HUES6 (cell line): ENCODE results near the gene BYSL.

Source experiments
- H3K27ac ChIP-seq: 2 replicates; pipeline ENCODE4 v1.7.0; 2013; ENCODE audit warnings: low read depth, mild to moderate bottlenecking, low read length, inconsistent platforms
- H3K27me3 ChIP-seq: 2 replicates; pipeline ENCODE4 v1.6.1; 2013; ENCODE audit warnings: low read length; ENCODE audit not compliant: control insufficient read depth, insufficient read depth
- H3K36me3 ChIP-seq: 2 replicates; pipeline ENCODE4 v1.6.1; 2013; ENCODE audit warnings: low read length; ENCODE audit not compliant: control insufficient read depth, insufficient read depth
- H3K4me1 ChIP-seq: 2 replicates; pipeline ENCODE4 v1.6.1; 2013; ENCODE audit warnings: low read length; ENCODE audit not compliant: control insufficient read depth, insufficient read depth
- H3K4me3 ChIP-seq: 2 replicates; pipeline ENCODE4 v1.5.1; 2013; ENCODE audit warnings: low read depth, low read length
- H3K9ac ChIP-seq: one replicate; pipeline ENCODE4 v1.6.1; 2013; ENCODE audit warnings: mild to moderate bottlenecking, low read length
- H3K9me3 ChIP-seq: 2 replicates; pipeline ENCODE4 v1.6.1; 2013; ENCODE audit warnings: low read depth, low read length; ENCODE audit not compliant: control insufficient read depth, insufficient read depth

BYSL gene

DNA sequence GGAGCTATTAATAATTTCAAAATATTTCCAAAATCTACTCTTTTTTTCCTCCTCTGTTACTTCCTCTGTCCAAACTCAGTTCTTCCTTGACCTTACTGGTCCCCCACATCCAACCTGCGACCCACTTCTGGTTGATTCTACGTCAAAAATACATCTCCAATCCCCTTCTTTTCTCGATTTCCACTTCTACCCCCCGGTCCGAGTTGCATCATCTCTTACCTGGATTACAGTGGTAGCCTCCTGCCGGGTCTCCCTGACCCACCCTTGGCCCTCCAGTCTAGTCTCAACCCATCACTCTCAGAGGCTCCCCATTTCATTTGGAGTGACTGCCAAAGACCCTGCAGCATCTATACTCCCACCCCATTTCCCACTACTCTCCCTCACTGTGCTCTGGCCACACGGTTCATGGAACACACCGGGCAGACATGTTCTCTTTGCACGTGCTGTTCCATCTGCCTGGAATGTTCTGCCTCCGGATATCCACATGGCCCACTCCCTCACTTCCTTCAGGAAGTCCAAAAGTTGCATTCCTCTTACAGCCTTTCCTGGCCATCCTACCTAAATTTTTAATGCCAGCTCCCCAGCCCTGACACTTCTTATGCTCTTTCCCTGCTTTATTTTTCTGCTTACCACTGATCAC, 26.4 kb downstream of the BYSL start:
- Histone ChIP-seq H3K36me3 (no peaks in the 10 kb centered on the region), H3K9ac (no peak overlapping the region), H3K27me3 (no peaks in the 10 kb centered on the region), H3K4me3 (no peak overlapping the region), H3K27ac (no peak overlapping the region), H3K4me1 (no peaks in the 10 kb centered on the region), H3K9me3 (no peaks in the 10 kb centered on the region)

DNA sequence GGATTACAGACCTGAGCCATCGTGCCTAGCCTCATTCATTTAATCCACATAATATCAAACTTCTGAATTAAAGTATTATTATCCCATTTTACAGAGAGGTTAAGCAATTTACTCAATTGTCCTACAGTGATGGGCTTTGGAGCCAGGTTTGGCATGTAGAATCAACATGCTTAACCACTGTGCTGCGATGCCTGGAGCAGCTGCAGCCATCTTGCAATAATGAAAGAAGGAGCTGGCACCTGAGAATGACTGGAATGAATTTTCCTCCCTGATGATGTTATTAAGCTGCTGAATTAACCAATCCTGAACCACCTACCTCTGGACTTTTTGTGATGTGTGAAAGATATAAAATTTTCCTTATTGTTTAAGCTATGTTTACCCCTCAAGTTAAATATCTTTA, 33.4 kb downstream of the BYSL start:
- Histone ChIP-seq H3K27ac (no peak overlapping the region), H3K4me3 (no peak overlapping the region), H3K9ac (no peak overlapping the region), H3K4me1 (no peaks in the 10 kb centered on the region; the same call in 1 of the 2 replicates), H3K27me3 (no peaks in the 10 kb centered on the region), H3K9me3 (no peaks in the 10 kb centered on the region), H3K36me3 (no peaks in the 10 kb centered on the region)

- H3K4me1 ChIP-seq: no peaks in the 10 kb centered on the region; the same call in 1 of the 2 replicates
- H3K9ac ChIP-seq: no peak overlapping the region
- H3K9me3 ChIP-seq: no peaks in the 10 kb centered on the region
- H3K27me3 ChIP-seq: no peaks in the 10 kb centered on the region
- no peak overlapping the region for H3K27ac ChIP-seq
- H3K4me3 ChIP-seq: no peak overlapping the region
- no peaks in the 10 kb centered on the region for H3K36me3 ChIP-seq
These were observed 34.1 kb downstream of the BYSL start for GRCh38 chr6:41955412-41955811.

DNA sequence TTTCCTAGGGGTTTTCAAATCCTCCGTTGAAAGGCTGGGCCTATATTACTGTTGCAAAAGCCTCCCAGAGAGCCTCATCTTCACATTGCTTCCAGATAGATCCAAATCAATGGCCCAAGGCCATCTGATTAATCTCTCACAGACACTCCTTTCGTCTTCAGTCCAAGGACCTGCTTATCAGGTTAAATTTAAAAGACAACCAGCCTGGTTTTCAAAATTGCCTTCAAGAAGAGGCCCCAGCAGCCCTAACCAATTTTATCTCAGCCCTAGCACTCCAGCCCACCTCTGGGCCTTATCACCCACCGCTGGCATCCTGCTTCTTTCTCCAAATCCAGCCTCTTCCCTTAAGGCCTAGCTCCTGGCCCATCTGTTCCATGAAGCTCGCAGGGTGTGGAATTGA, 35.8 kb downstream of the BYSL start:
- Histone ChIP-seq H3K9me3 (no peaks in the 10 kb centered on the region), H3K9ac (no peak overlapping the region), H3K4me3 (no peak overlapping the region), H3K4me1 (peaks cover 6% of the 10 kb centered on the region; the same call in 1 of the 2 replicates), H3K27ac (no peak overlapping the region), H3K36me3 (no peaks in the 10 kb centered on the region), H3K27me3 (no peaks in the 10 kb centered on the region)

GRCh38 chr6:41958022-41958856, 36.9 kb downstream of the BYSL start:
- no peaks in the 10 kb centered on the region for H3K9me3 ChIP-seq

DNA sequence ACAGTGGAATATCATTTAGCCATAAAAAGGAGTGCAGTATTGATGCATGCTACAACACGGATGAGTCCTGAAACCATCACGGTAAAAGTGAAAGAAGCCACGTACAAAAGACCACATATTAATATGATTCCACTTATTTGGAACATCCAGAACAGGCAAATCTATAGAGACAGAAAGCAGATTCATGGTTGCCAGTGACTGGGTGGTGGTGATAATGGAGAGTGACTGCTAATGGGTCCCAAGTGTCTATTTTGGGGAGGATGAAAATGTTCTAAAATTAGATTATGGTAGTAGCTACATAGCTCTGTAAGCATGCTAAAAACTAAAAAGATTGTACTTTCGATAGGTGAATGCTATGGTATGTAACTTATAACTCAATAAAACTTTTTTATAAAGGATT, 38.7 kb downstream of the BYSL start:
- no peaks in the 10 kb centered on the region for H3K27me3 ChIP-seq
- H3K4me3 ChIP-seq: no peak overlapping the region
- no peak overlapping the region for H3K9ac ChIP-seq
- H3K27ac ChIP-seq: no peak overlapping the region
- H3K36me3 ChIP-seq: no peaks in the 10 kb centered on the region
- peaks cover 23% of the 10 kb centered on the region for H3K4me1 ChIP-seq
- no peaks in the 10 kb centered on the region for H3K9me3 ChIP-seq

More at GRCh38 chr6:41958022-41958856, 36.9 kb downstream of the BYSL start:
- Histone ChIP-seq H3K27ac (no peak overlapping the region), H3K4me3 (no peak overlapping the region), H3K27me3 (no peaks in the 10 kb centered on the region), H3K36me3 (no peaks in the 10 kb centered on the region), H3K9ac (no peak overlapping the region), H3K4me1 (peaks cover 7% of the 10 kb centered on the region; the same call in 1 of the 2 replicates)

DNA sequence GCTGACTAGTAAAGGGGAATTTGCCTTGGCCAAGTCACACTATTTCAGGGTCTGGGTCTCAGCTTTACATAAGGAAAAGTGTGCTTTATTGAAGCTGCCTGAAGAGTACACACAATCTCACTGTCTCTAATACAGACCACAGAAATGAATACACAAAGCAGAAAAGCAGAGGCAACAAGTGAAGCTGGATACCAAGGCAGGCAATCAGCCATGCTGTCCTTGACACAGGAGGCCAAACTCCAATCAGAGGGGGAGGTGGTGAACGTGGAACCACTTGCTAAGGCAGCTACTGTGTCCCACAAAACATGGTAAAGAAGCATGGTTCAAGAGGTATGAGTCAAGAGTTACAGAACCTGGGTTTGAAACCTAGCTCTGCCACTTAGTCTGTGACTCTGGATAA, 42.1 kb downstream of the BYSL start:
- Histone ChIP-seq H3K9me3 (no peaks in the 10 kb centered on the region), H3K27ac (no peak overlapping the region), H3K36me3 (no peaks in the 10 kb centered on the region), H3K4me1 (peaks cover 51% of the 10 kb centered on the region), H3K4me3 (no peak overlapping the region), H3K9ac (no peak overlapping the region), H3K27me3 (no peaks in the 10 kb centered on the region)

DNA sequence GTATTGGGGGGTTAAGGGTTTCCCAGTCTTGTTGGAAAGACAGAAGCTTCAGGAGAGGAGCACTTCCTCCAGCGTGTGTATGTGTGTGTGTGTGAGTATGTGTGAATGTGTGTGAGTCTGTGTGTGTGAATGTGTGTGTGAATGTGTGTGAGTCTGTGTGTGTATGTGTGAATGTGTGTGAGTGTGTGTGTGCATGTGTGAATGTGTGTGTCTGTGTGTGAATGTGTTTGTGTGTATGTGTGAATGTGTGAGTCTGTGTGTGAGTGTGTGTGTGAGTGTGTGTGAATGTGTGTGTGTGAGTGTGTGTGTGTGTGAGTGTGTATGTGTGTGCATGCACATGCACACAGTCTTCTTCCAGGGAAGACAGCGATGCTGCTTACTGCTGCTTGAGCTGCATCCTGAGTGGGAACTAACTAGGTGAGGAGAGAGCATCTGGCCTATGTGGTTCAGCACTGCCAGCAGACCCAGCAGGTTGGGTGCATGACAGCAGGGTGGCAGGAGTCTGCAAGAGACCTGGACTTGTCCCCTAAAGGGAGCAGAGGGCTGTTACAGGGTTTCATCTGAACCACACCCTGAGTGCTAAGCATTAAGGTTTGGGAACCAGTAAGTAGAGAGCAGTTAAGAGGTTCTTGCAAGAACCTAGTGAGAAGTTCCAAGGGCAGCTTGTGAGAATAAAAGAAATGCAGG, 43.0 kb downstream of the BYSL start:
- Histone ChIP-seq H3K27ac (peak overlapping the region; percentile 61; the same call in 1 of the 2 replicates), H3K9ac (peak overlapping the region; percentile 27), H3K9me3 (no peaks in the 10 kb centered on the region), H3K36me3 (no peaks in the 10 kb centered on the region), H3K4me1 (peaks cover 51% of the 10 kb centered on the region), H3K4me3 (no peak overlapping the region), H3K27me3 (no peaks in the 10 kb centered on the region)

DNA sequence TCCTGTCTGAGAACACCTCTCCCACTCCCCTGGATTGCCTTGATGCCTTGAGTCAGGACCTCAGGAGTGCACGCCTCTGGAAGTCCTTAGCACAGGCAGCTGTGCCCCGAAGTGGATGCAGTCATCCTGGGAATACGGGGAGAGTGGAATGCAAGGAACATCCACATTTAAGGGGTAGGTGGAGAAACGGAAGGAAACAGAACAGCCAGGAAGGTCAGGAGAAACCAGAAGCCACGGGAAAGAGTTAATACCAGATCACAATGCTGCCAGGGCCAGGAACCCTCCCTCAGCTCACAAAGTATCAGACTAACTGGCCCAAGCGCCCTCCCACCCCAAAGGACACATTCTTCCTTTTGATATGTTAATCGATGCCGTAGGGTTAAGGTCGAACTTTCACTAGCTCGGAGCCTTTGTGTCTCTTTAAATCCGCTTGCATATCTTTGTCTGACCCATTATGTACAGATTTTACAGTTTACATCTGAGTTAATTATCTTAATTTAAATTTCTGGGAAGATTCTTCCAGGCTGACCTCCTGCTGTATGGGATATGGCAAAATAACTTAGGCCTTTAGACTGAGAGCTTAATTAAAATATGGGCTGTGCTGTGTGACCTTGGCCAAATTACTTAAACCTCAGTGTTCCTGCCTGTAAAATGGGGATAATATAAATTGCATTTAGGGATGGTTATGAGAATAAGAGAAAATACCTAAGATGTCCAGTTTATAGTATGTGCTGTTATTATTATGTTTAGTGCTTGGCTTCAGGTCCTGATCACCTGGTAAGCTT, 44.3 kb downstream of the BYSL start:
- Histone ChIP-seq H3K36me3 (no peaks in the 10 kb centered on the region), H3K27me3 (no peaks in the 10 kb centered on the region), H3K9me3 (no peaks in the 10 kb centered on the region), H3K4me1 (peaks cover 51% of the 10 kb centered on the region), H3K4me3 (peak overlapping the region; percentile 46), H3K9ac (peak overlapping the region; percentile 87), H3K27ac (peak overlapping the region; percentile 93)

GRCh38 chr6:41966214-41966920, 45.1 kb downstream of the BYSL start:
- Histone ChIP-seq H3K27ac (peak overlapping the region; percentile 84), H3K9ac (peak overlapping the region; percentile 64), H3K36me3 (no peaks in the 10 kb centered on the region), H3K9me3 (no peaks in the 10 kb centered on the region), H3K27me3 (no peaks in the 10 kb centered on the region), H3K4me1 (peaks cover 51% of the 10 kb centered on the region), H3K4me3 (no peak overlapping the region)
